Hematopoietic multipotent progenitor cell treated with erythropoietin and hydrocortisone succinate and interleukin-3 and kit ligand, for 6 days (in vitro differentiated cells): ENCODE data around the gene SEPTIN7.

Experiments used
- DNase-seq: peaks from one replicate; pipeline ENCODE4 v3.0.0-alpha.2; 2015

SEPTIN7 gene

DNA sequence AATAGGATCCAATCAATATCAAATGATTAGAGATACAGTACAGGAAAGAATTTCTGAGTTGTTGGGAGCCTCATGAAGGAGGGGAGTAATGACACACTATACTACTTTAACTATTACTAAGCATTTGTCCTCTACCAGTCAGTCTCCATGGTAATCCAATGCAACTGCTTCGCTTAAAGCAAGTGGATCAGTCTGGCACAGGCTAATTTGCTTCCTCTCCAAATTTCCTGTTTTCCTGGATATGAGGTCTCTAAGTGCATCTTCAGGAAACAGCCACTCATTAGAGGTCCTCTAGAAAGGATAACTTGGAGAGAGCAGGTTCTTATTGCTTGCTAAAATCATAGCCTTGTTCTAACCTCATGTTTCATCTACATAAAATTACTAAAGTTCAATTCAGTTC is 8.4 kb upstream of the SEPTIN7 start:
- DNase-seq = no peak

DNA sequence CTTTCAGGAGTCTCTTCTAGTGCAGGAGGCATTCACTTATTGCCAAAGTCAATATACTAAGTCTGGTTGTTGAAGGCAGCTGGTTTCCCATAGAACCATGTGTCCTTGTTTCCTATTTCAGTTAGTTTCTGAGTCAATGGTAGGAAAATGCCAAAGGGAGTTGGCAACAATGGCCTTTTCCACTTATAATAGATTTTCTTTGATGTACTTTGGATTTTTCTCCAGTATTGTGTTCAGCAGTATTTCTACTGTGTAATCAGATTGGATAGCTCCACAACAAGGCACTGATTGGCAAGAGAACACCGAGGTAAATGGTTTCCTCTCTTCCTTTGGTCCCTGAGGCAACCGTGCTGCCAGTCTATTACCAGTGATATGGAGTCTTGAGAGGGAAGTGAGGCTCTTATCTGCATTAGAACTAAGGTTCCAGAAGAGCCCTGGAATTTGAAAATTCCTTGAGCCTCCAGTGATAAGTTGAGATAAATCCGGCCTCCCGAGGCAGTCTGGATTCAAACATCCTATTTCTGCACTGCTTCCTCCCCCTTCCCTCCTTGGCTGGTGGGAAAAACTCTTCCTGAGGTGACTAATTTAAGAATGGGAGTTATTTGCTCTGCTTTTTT is 7.9 kb upstream of the SEPTIN7 start:
- no peak for DNase-seq

DNA sequence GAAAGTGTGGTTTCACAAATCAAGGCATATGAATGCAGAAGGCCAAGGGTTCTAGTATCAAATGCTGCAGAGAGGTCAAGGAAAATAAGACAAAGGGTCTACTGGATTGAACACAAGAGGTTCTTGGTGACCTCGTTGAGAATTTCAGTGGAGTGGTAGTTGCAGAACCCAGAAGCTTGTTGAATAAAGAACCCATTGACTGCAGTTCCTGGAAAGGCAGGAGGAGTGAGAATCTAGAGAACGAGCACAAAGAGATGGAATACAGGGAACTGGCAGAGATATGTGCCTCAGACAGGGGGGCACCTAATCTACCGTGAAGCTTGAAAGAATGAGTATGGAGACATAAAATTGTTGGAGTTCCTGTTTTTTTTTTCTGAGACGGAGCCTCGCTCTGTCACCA is 3.5 kb upstream of the SEPTIN7 start:
- DNase-seq = no peak

DNA sequence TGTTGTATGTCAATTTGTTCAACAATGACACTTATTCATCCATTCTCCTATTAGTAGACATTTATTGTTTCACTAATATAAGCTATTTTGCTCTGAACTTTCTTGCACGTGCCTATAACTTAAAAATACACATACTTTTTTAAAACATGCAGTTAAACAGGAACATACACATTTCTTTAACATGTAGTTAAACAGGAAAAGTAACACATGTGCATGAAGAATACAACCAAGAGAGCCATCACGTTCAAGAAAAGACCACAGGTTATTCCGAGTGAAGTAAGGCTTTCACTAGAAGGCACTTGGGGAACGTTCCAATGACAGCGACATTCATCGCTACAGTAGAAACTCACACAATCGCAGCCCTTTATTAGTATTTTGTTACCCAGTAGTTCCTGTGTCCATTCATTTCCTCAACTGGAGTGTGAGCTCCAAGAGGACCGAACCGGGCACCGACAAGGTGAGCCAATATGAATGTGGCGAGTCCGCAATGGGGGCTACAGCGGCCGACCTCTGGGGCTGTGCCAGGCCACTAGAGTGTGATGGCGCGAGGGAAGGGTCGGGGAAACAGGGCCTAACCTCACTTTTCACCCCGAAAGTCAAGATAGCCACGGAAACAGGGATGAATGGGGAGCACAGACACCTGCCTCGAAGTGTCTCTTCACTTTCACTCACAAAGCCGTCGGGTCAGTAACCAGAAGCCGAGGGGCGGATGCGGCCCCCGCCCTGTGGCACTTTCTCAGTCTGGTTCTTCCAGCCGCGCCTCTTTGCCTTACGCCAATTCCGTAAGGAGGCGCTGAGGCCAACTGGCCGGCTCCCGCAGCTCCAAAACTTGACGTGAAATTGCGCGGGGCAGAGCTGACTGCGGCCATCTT is 775 bp upstream of the SEPTIN7 start:
- DNase-seq = peak; percentile 96

DNA sequence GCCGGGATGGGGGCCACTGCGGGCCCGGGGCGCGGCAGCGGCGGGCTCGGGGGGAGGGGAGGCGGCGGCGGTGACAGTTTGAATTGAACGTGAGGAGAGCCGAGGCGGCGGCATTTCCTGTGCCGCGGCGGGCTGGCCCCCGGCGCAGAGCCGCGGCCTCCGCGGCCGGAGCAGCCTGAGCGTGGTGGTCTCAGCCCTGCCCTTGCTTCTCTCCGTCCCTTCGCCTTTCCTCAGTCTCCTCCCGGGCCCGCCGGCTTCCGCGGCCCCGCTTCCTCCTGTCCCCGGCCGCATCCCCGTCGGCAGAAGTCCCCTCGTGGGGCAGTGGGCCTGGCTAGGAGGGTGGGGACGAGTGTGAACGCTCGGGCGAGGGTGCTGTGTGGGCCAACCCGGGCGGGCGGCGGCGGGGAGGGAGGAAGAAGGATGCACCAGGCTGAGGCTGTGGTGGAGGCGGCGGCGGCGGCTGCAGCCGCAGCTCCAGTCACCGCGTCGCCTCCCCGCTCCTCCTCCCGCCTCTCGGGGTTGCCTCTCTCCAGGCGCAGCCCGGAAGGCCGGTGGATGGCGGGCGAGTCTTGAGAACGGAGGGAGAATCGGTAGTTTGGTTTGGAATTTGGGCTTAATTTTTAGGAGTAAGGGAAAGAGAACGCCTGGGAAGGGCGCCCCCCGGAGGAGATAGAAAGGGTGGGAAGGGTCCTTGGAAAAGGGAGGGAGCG is 690 bp downstream of the SEPTIN7 start:
- peak; percentile 78 for DNase-seq

DNA sequence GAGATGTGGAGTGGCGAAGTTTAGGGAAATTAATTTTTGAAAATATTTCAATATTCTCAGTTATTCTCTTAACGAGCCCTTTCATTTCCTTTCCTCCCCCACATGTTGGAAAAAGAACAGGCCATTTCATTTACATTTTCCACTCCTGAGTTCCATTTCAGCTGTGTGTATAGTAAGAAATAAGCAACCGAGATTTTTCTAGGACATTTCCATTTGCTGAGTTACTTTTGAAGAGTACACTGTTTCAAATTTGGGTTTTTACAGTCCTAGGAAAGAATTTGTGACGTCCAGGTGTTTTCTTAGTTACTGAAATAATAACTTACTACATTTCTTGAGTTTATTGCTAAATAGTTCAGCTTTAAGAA is 1.2 kb downstream of the SEPTIN7 start:
- DNase-seq = no peak

DNA sequence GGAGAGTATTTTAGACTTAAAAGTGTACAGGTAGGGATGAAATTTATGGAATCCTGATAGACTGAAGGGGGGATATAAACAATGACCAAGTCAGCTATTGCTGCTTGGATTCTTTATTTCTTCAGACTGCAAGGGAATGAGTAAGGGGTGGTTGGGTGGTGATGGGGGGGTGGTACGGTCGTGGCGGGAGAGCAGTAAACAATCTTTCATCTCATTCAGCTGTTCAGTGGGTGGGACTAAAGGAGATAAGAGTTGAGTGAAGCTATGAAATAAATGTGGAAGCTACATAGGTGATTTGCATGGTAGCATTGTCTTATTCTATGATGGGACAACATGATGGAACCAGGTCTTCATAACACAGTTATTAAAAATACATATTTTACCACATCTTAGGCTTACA is 1.8 kb downstream of the SEPTIN7 start:
- DNase-seq = peak; percentile 61

DNA sequence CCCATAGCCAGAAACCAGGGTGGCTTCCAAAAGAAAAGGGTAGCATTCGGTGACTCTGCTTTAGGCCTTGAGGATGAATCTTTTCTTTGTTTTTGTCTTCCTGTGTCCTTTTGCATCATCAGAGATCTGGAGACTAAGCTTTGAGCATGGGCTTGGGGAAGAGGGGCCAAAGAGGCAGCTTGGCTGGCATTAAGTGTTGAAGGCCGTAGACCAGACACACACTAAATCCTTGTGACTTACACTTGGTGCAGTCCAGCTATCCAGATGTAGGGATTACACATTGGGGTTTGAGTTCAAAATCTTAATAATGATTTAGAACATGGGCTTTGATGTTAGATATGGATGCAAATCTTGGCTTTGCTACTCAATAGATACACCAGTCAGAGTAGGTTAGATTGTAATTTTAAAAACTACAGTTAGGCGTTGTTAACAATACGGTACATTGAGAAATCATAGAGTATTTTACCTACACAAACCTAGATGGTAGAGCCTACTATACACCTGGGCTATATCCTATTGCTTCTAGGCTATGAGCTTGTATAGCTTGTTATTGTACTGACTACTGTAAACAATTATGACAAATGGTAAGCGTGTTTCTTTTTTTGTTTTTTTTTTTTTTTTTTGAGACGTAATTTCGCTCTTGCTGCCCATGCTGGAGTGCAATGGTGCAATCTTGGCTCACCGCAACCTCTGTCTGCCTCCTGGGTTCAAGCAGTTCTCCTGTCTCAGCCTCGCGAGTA is 3.5 kb downstream of the SEPTIN7 start:
- no peak for DNase-seq

DNA sequence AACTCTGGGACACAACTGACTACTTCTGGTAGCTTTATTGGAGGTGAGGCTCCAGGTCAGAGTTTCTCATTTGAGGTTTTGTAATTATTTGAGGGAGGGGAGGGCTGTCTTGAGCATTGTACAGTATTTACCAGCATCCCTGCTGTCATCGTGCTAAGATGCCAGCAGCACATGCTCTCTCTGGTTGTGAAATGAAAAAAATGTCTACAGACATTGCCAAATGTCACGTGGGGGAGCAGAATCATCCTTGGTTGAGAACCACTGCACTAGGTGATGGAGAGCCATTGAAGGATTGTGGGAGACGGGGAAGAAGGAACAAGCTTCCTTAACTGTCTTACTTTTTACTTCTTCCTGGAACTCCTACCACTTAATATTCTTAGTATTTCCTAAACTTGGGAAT is 5.0 kb downstream of the SEPTIN7 start:
- DNase-seq = no peak

DNA sequence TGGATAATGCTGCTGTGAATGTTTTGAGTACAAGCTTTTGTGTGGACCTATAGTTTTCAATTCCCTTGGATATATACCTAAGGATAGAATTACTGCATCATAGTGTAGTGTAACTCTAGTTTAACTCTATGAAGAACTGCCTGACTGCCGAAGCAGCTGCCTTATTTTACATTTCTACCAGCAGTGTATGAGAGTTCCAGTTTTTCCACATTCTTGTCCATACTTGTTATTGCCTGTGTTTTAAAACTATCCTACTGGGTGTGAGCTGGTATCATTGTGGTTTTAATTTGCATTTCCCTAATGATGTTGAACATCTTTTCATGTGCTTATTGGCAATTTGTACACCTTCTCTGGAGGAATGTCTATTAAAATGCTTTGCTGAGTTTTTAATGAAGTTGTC is 15.7 kb downstream of the SEPTIN7 start:
- no peak for DNase-seq

DNA sequence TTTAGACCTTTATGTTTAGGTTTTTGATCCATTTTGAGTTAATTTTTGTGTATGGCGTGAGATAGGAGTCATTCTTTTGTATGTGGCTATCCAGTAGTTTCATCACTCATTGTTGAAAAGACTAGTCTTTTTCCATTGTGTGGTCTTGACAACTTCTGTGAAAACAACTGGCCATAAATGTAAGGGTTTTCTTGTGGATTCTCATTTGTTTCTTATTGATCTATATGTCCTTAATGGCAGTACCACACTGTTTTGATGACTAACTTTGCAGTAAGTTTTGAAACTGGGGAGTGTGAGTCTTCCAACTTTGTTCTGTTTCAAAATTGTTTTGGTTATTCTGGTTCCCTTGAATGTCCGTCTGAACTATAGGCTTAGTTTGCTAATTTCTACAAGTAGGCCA is 16.3 kb downstream of the SEPTIN7 start:
- no peak for DNase-seq

DNA sequence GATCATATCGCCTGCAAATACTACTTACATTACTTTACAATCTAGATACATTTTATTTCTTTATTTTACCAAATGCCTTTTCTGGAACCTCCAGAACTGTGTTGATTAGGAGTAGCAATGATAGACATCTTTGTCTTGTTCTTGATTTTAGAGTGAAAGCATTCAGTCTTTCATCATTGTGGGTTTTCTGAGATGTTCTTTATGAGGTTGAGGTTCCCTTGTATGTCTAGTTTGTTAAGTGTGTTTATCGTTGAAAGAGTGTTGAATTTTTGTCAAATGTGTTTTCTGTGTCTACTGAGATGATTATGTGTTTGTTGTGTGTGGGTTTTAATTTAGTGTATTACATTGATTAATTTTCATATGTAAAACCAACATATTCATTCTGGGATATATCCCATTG is 17.1 kb downstream of the SEPTIN7 start:
- DNase-seq = no peak

DNA sequence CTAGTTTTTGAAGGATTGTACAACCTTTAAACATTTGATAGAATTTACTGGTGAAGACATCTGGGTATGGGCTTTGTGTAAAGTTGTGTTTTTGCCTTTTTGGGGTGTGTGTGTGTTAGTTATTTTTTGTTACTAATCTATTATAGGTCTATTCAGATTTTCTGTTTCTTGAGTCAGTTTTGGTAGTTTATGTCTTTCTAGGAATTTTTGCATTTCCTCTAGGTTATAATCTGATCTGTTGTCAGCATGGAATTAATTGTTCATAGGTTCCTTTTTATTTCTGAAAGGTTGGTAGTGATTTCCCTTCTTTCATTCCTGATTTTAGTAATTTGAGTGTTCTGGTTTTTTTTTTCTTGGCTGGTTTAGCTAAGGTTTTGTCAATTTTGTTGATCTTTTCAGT is 17.7 kb downstream of the SEPTIN7 start:
- DNase-seq = no peak

DNA sequence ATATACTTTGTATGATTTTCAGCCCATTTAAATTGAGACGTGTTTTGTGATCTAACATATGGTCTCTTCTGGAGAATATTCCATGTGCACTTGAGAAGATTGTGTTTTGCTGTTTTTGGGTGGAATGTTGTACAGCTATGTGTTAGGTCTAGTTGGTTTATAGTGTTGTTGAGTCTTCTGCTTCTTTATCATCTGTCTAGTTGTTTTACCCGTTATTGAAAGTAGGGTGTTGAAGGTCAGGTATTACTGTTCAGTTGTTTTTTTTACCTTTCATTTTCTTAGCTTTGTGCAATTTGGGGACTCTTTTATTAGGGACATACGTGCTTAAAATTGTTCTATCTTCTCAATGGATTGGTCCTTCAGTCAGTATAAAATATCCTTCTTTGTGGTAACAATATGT is 18.5 kb downstream of the SEPTIN7 start:
- no peak for DNase-seq

DNA sequence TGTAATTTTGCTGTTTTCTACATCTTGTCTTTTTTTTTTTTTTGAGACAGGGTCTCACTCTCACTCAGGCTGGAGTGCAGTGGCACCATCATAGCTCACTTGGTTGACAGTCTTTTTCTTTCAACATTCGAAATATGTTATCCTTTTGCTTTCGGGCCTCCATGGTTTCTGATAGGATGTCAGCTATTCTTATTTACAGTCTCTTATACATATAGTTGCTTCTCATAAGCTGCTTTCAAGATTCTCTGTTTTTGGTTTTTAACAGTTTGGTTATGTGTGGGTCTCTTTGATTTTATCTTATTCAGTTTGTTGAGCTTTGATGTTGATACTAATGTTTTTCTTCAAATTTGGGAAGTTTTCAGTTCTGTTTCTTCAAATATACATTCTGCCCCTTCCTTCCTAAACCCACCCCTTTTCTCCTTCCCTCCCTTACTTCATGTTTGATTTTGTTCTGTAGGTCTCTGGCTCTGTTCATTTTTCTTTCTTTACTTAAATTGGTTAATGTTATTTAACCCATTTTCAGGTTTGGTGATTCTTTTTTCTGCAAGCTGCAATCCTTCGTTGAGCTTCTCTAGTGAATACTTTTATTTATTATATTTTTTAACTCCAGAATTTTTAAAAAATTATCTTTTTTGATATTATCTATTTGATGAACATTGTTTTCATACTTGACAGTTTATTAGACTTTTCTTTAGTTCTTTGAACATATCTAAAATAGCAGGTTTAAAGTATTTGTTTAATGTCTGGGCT is 19.3 kb downstream of the SEPTIN7 start:
- DNase-seq = no peak

DNA sequence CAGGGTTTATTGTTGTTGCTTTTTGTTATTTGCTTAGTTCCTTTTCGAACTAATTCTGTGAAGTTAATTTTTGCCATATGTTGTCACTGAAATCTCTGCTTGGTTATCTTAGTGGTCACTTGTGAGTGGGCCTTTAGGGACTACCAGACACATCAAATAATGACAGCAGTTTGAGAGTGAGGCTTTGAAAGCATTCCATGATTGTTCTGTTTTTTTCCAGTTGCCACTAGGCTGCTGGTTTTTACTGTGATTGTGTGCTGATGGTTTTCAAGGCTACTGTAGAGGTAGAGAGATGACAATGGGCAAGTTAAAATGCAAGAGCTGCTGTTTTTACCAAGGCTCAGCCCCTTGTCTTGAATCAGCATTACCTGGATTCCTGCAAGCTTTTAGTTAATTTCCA is 20.0 kb downstream of the SEPTIN7 start:
- no peak for DNase-seq

DNA sequence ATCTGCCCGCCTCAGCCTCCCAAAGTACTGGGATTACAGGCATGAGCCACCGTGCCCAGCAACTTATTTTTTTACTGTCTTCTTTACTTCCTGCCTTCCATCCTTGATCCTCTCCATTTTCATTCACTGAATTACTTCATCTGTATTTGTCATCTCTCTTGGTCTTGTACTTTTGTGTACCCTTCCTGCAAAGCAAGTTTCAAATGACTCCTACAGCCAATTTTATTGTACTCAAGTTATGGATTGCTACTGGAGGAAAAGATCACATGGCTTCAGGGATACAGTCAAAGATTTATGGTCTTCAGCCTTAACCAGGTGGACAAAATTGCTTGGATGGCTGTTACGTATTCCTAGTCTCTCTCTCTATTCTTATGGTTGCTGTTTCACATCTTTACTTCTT is 22.6 kb downstream of the SEPTIN7 start:
- no peak for DNase-seq

DNA sequence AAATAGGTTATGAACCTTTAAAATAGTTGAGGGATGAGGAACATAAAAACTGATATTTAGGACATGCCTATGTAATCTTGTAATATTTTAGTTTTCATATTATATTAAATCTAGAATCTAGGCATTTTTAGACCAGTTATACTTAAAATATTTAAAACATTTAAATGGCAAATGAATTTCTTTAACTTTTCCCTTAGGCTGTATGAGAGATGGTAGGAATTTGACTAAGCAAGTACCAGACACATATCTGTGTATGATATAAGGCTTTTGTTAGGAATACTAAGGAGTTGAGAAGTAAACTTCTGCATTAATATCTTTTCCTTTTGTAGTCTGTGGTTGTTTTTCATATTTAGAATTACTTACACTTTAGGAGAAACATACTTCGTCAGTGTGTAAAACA is 25.1 kb downstream of the SEPTIN7 start:
- no peak for DNase-seq

DNA sequence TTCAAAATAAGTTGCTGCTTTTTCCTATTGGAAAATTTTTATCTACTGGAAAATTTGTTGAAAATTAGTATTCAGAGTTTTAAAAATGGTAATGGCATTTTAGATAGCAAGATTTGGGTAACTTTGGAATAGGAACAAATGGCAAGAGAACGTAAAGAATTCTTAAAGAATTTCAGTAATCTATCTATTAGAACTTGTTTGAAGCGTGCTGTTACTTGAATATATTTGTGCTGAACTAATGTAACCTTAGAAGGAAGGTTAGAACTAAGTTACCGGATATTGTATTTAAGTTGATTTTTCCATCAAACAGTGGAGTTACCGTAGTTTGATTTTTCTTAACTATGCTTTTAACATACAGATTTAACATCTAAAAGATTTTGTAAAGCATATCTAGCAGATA is 25.9 kb downstream of the SEPTIN7 start:
- no peak for DNase-seq

DNA sequence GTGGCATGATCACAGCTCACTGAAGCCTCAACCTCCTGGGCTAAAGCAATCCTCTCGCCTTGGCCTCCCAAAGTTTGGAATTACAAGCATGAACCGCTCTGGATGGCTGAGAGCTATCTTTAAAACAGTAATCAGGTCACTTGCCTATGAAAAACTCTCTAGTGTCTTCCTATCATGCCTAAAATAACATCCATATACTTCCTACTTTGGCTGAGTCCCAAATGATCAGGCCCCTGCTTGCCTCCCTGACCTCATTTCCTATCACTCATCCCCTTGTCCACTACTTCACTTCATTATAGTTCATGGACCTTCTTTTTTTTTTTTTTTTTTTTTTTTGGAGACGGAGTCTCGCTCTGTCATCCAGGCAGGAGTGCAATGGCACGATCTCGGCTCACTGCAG is 28.0 kb downstream of the SEPTIN7 start:
- DNase-seq = no peak

DNA sequence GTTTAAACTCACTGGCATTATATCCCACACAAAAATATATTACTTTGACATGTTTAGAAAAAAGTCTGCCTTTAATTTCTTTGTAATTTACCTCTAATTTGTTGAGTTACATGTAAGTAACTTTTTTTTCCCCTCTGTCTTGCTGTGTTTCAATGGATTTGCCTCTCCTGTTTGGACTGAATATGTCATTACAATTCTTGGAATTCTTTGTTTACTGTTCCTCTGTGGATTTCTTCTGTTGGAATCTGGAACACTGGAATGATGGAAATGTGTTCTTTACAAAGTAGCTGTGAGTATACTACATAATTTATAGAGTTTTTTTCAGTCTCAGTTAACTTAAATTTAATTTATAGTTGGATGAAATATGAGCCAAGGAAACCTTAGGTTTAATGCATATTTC is 30.4 kb downstream of the SEPTIN7 start:
- DNase-seq = no peak
